Activated T-helper 17 cell treated with anti-CD3 and anti-CD28 coated beads, Interleukin-2, amount 50 U/mL, for 72 hours (primary cell): ENCODE data around the gene PPM1D. TPM values are rescaled to one million over a fixed set of nuclear protein-coding genes. Genes with fewer than 3 reads are reported as not detected.

Source experiments
- ATAC-seq: fragments of 150-1000 bp; cut with Tn5 transposase; replicated peaks from 2 replicates; pipeline ENCODE4 v1.10.0; 2021; ENCODE audit warnings: mild to moderate bottlenecking, moderate library complexity
- H3K27ac Mint-ChIP-seq: one replicate; pipeline ENCODE4 v1.8.0; 2022; ENCODE audit warnings: mixed read lengths
- H3K27me3 Mint-ChIP-seq: one replicate; pipeline ENCODE4 v1.8.0; 2022; ENCODE audit warnings: mixed read lengths
- H3K36me3 Mint-ChIP-seq: one replicate; pipeline ENCODE4 v1.8.0; 2022; ENCODE audit warnings: low read depth, mild to moderate bottlenecking, mixed read lengths
- H3K4me1 Mint-ChIP-seq: one replicate; pipeline ENCODE4 v1.8.0; 2022; ENCODE audit warnings: mixed read lengths
- H3K4me3 Mint-ChIP-seq: one replicate; pipeline ENCODE4 v1.8.0; 2022; ENCODE audit warnings: mild to moderate bottlenecking, mixed read lengths
- H3K9me3 Mint-ChIP-seq: one replicate; pipeline ENCODE4 v1.8.0; 2022; ENCODE audit warnings: mixed read lengths
- total RNA-seq, 2 donors: library from RNA; stranded (reverse); gene quantifications; one replicate each; pipeline ENCODE4 v1.2.3, GENCODE V29; 2022

The PPM1D gene
- total RNA-seq, 2 donors from 2014 or later = 10.8 to 17.1 TPM

DNA sequence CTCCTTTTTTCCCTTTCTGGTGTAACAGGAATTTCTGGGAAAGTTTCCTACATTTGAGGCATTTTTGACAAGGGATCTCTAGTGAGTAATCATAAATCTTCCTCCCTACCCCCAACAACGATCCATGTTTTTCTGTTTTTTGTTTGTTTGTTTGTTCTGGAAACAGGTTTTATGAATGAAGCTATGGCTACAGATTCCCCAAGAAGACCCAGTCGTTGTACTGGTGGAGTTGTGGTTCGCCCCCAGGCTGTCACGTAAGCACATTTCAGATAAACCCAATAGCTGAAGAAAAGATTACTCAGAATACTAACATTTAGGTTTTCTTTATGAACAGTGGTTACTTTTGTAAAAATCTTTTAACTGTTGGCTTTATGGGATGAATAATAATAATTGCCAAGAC lies 79.3 kb downstream of the PPM1D start:
- Mint-ChIP-seq H3K36me3 (peaks cover 8% of the 10 kb centered on the region), H3K27ac (no peak overlapping the region)

DNA sequence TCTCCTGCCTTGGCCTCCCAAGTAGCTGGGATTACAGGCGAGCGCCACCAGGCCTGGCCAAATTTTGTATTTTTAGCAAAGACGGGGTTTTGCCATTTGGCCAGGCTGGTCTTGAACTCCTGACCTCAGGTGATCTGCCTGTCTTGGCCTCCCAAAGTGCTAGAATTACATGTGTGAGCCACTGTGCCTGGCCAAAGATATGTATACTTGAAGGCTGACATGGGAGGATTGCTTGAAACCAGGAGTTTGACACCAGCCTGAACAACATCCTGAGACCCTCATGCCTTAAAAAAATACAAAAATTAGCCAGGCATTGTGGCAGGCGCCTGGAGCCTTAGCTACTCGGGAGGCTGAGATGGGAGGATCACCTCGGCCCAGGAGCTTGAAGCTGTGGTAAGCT lies 80.8 kb downstream of the PPM1D start:
- Mint-ChIP-seq H3K27ac (no peak overlapping the region), H3K27me3 (no peaks in the 10 kb centered on the region), H3K9me3 (no peaks in the 10 kb centered on the region), H3K4me1 (peaks cover 3% of the 10 kb centered on the region), H3K36me3 (peaks cover 21% of the 10 kb centered on the region), H3K4me3 (no peak overlapping the region)
- no peak for ATAC-seq

More for the DNA sequence above, 79.3 kb downstream of the PPM1D start:
- H3K4me3 Mint-ChIP-seq = peak overlapping the region; percentile 95
- peaks cover 5% of the 10 kb centered on the region for H3K9me3 Mint-ChIP-seq
- H3K27me3 Mint-ChIP-seq = no peaks in the 10 kb centered on the region
- no peak for ATAC-seq
- H3K4me1 Mint-ChIP-seq = peaks cover 3% of the 10 kb centered on the region

GRCh38 chr17:60685437-60685836 lies 85.4 kb downstream of the PPM1D start:
- no peaks in the 10 kb centered on the region for H3K27me3 Mint-ChIP-seq
- H3K27ac Mint-ChIP-seq = no peak overlapping the region
- H3K4me1 Mint-ChIP-seq = no peaks in the 10 kb centered on the region
- no peak for ATAC-seq
- no peaks in the 10 kb centered on the region for H3K9me3 Mint-ChIP-seq
- peaks cover 48% of the 10 kb centered on the region for H3K36me3 Mint-ChIP-seq
- no peak overlapping the region for H3K4me3 Mint-ChIP-seq

GRCh38 chr17:60695960-60696359 lies 96.0 kb downstream of the PPM1D start:
- H3K36me3 Mint-ChIP-seq = peaks cover 33% of the 10 kb centered on the region
- no peaks in the 10 kb centered on the region for H3K4me1 Mint-ChIP-seq
- H3K27ac Mint-ChIP-seq = no peak overlapping the region
- H3K9me3 Mint-ChIP-seq = no peaks in the 10 kb centered on the region
- H3K4me3 Mint-ChIP-seq = no peak overlapping the region
- ATAC-seq = no peak
- H3K27me3 Mint-ChIP-seq = no peaks in the 10 kb centered on the region

GRCh38 chr17:60699090-60699489 lies 99.1 kb downstream of the PPM1D start:
- no peak for ATAC-seq
- Mint-ChIP-seq H3K27me3 (no peaks in the 10 kb centered on the region), H3K9me3 (no peaks in the 10 kb centered on the region), H3K4me3 (no peak overlapping the region), H3K4me1 (no peaks in the 10 kb centered on the region), H3K27ac (no peak overlapping the region), H3K36me3 (peaks cover 13% of the 10 kb centered on the region)

DNA sequence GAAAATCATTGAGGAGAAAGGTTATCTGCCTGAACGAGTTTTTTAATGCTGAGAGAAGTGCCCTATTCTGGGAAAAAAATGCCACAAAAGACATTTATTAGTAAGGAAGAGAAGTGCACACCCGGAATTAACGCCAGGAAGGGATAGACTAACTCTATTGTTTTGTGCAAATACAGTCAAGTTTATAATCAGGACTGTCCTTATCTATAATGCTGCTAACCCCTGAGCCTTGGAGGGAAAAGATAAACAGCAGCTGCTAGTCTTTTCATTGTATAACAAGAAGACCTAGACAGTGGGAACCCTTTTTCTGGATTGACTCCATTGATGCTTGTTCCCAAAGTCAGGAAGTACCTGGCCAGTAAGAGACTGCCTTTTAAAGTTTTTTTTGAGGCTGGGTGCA lies 104.2 kb downstream of the PPM1D start:
- Mint-ChIP-seq H3K36me3 (peaks cover 6% of the 10 kb centered on the region), H3K27ac (no peak overlapping the region), H3K9me3 (no peaks in the 10 kb centered on the region), H3K4me3 (no peak overlapping the region), H3K4me1 (no peaks in the 10 kb centered on the region), H3K27me3 (no peaks in the 10 kb centered on the region)
- no peak for ATAC-seq

GRCh38 chr17:60712675-60713074 lies 112.7 kb downstream of the PPM1D start:
- ATAC-seq = no peak
- H3K27ac Mint-ChIP-seq = no peak overlapping the region
- no peaks in the 10 kb centered on the region for H3K4me1 Mint-ChIP-seq
- peaks cover 27% of the 10 kb centered on the region for H3K36me3 Mint-ChIP-seq
- no peaks in the 10 kb centered on the region for H3K27me3 Mint-ChIP-seq
- no peaks in the 10 kb centered on the region for H3K9me3 Mint-ChIP-seq
- H3K4me3 Mint-ChIP-seq = no peak overlapping the region

DNA sequence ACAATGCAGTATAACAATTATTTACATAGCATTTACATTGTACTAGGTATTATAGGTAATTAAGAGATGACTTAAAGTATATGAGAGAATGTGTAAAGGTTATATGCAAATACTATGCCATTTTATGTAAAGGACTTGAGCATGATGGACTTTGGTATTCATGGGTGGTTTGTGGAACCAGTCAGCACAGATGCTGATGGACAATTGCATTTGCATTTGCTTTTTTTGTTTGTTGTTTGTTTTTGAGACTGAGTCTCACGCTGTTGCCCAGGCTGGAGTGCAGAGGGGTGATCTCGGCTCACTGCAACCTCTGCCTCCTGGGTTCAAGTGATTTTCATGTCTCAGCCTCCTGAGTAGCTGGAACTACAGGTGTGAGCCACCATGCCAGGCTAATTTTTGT lies 113.6 kb downstream of the PPM1D start:
- Mint-ChIP-seq H3K36me3 (peaks cover 26% of the 10 kb centered on the region), H3K27ac (no peak overlapping the region), H3K4me3 (no peak overlapping the region), H3K27me3 (no peaks in the 10 kb centered on the region), H3K9me3 (no peaks in the 10 kb centered on the region), H3K4me1 (no peaks in the 10 kb centered on the region)
- no peak for ATAC-seq

Other genes starting within 250 kb of the PPM1D start
- 10 to 100 TPM; 32.7 to 42.2 TPM for gene USP32, start 208.1 kb upstream of the PPM1D start, total RNA-seq
- gene CHCT1, start 177.7 kb upstream of the PPM1D start, total RNA-seq = not detected
- 10 to 100 TPM; 27.7 to 33.0 TPM for gene APPBP2, start 74.0 kb upstream of the PPM1D start, total RNA-seq
- gene BCAS3, start 77.7 kb downstream of the PPM1D start, total RNA-seq = 10 to 100 TPM; 11.6 to 15.0 TPM